ENCODE results near the gene SSX2B.
"Not testable (repeated sequence)": the region's sequence is repeated elsewhere in the genome, so short reads cannot be mapped to it uniquely, and the experiment has no call there.

Gene SSX2B, protein sequence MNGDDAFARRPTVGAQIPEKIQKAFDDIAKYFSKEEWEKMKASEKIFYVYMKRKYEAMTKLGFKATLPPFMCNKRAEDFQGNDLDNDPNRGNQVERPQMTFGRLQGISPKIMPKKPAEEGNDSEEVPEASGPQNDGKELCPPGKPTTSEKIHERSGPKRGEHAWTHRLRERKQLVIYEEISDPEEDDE

DNA sequence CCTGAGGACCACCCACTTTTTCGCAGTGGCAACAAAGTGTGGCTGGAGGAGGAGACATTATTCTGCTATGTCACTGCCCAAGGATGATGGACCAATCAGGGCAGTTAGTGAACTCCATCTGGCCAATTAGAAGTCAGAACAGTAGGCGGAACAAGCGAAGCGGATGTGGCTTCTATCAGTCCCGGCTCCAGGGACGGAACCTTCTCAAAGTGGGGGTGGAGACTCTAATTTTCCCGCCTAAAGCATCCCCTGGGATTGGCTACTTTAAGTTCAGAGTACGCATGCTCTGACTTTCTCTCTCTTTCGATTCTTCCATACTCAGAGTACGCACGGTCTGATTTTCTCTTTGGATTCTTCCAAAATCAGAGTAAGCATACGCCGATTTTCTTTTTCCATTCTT, at the start of gene SSX2B:
Gene SSX2B (plus strand): TSS at position 301 of the 400 bp plus-strand sequence. CDS start 1,429 bp downstream, outside the sequence.
- H3K4me3 ChIP-seq (ENCODE audit: low read depth, low read length); DNase-seq (ENCODE audit: low read depth): not testable (repeated sequence)

GRCh38 chrX:52707078-52707477, 44.0 kb upstream of the SSX2B start, which contains the start of gene SSX2:
Gene SSX2, minus strand, starts transcription at chrX:52707178. Its CDS starts 1,429 bp downstream, at chrX:52705749.
- DNase-seq (ENCODE audit: low read depth); H3K4me3 ChIP-seq (ENCODE audit: low read depth, low read length): not testable (repeated sequence)

DNA sequence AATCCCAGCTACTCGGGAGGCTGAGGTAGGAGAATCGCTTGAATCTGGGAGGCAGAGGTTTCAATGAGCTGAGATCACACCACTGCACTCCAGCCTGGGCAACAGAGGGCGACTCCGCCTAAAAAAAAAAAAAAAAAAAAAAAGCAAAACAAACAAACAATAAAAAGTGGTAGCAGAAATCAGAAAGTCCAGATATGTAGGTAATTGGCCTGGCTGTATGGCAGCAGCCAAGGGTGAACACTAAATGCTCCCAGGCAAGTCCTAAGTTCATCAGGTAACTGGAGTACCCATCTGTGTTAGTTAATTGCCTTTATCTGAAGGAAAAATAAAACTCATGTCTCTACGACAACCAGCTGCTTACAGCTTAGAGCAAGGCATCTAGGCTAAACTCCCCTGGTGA, 14.9 kb downstream of the SSX2B start:
- H3K4me3 ChIP-seq (ENCODE audit: low read depth, low read length); DNase-seq (ENCODE audit: low read depth): not testable (repeated sequence)

GRCh38 chrX:52773504-52773903, 22.5 kb downstream of the SSX2B start:
- H3K4me3 ChIP-seq (ENCODE audit: low read depth, low read length); DNase-seq (ENCODE audit: low read depth): not testable (repeated sequence)

GRCh38 chrX:52797327-52797726, 46.3 kb downstream of the SSX2B start, which contains the start of gene SPANXN5:
Gene SPANXN5, minus strand, starts transcription at chrX:52797427. Its CDS starts 79 bp downstream, at chrX:52797348.
- H3K4me3 ChIP-seq (ENCODE audit: low read depth, low read length); DNase-seq (ENCODE audit: low read depth): not testable (repeated sequence)

- DNase-seq (ENCODE audit: low read depth); H3K4me3 ChIP-seq (ENCODE audit: low read depth, low read length): not testable (repeated sequence)
Observed at GRCh38 chrX:52804876-52805275, 53.8 kb downstream of the SSX2B start.

Data from GM12864 (cell line).